Measurements from ENCODE around the gene TMEM101.

DNA sequence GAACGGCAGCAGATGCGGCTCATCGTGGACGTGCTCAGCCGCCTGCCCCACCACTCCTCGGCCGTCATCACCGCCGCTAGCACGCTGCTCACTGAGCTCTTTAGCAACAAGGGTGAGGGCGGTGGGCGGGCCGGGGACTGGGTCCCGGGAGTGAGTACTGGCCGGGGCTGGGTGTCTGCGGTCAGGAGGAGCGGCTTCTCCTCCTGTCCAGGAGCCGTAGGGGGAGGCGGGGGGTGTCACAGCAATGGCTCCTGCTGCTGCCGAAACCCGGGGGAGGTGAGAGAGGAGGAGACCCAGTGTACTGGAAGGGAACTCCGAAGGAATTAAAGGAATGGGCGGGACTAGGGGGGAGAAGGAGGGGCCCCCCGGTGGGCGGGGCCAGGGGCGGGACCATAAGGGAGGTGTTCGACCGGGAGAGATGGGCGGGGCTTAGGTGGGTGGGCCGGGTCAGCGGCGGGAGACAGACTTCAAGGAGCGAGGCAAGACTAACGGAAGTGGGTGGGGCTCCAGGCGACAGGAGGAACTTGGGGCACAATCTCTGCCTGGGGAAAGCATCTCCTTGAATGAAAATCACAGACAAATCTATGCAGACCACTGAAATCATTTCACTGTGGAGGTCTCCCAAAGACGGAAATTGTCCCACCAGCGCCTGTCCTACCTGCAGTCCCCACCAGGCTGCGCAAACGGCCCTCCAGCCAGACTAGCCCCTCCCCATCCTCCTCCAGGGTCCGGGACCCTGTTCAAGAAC is 8.0 kb downstream of the TMEM101 start:
- TF ChIP-seq, protein P1, sequence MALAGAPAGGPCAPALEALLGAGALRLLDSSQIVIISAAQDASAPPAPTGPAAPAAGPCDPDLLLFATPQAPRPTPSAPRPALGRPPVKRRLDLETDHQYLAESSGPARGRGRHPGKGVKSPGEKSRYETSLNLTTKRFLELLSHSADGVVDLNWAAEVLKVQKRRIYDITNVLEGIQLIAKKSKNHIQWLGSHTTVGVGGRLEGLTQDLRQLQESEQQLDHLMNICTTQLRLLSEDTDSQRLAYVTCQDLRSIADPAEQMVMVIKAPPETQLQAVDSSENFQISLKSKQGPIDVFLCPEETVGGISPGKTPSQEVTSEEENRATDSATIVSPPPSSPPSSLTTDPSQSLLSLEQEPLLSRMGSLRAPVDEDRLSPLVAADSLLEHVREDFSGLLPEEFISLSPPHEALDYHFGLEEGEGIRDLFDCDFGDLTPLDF (CRISPR knock-in tag; IDR thresholded peaks at IDR 0.05) = no peak
- TF ChIP-seq, protein P2, sequence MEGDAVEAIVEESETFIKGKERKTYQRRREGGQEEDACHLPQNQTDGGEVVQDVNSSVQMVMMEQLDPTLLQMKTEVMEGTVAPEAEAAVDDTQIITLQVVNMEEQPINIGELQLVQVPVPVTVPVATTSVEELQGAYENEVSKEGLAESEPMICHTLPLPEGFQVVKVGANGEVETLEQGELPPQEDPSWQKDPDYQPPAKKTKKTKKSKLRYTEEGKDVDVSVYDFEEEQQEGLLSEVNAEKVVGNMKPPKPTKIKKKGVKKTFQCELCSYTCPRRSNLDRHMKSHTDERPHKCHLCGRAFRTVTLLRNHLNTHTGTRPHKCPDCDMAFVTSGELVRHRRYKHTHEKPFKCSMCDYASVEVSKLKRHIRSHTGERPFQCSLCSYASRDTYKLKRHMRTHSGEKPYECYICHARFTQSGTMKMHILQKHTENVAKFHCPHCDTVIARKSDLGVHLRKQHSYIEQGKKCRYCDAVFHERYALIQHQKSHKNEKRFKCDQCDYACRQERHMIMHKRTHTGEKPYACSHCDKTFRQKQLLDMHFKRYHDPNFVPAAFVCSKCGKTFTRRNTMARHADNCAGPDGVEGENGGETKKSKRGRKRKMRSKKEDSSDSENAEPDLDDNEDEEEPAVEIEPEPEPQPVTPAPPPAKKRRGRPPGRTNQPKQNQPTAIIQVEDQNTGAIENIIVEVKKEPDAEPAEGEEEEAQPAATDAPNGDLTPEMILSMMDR (IDR thresholded peaks at IDR 0.05) = peak; percentile 50

Measured in WTC11 (cell line).